Left hindlimb (tissue), 1 donor: ENCODE results near the gene RASIP1.

ENCODE experiments used
- DNase-seq: peaks from one replicate; pipeline ENCODE4 v3.0.0-alpha.2; 2018

RASIP1 gene

GRCh38 chr19:48670699-48671445 lies 69.5 kb downstream of the RASIP1 start:
- DNase-seq: no peak
